Measurements from ENCODE around the gene SEC61A2.

SEC61A2 gene

DNA sequence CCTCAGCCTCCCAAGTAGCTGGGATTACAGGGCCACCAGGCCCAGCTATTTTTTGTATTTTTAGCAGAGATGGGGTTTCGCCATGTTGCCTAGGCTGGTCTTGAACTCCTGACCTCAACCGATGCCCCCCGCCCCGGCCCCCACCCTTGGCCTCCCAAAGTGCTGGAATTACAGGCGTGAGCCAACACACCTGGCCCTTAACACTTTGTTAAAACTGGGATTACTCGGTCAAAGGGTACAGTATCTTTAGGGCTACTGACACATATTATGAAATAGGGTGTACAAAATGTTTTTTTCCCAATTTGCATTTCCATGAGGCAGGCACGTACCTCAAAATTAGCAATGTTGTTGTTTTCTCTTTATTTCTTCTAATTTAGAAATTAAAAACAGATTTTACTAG lies 54.7 kb downstream of the SEC61A2 start:
- Histone ChIP-seq H3K36me3 (ENCODE audit: control insufficient read depth in 1 of 2, insufficient read depth in 2 of 2, low read depth in 1 of 2, low read length in 2 of 2) (peaks cover 13 to 82% of the 10 kb centered on the region in 2 experiments), H3K79me1 (replicated peaks; ENCODE audit: low read length, poor library complexity, severe bottlenecking) (peaks cover 31% of the 10 kb centered on the region), H3K14ac (ENCODE audit: low read length in 2 of 2) (no peak overlapping the region), H3K4me3 (ENCODE audit: insufficient read depth in 1 of 2, low read depth in 1 of 2, low read length in 2 of 2) (no peak overlapping the region), H2AK5ac (ENCODE audit: low read length, severe bottlenecking) (no peak overlapping the region), H3K18ac (ENCODE audit: low read depth in 1 of 2, low read length in 2 of 2) (no peak overlapping the region), H3K27me3 (ENCODE audit: control insufficient read depth in 1 of 2, insufficient read depth in 1 of 2, low read length in 2 of 2) (no peaks in the 10 kb centered on the region), H2BK12ac (ENCODE audit: low read length in 2 of 2) (no peak overlapping the region), H3K27ac (ENCODE audit: low read length, poor library complexity, severe bottlenecking) (no peak overlapping the region), H3K9me3 (ENCODE audit: control insufficient read depth, low read length) (no peaks in the 10 kb centered on the region), H2BK15ac (ENCODE audit: low read depth, poor library complexity, severe bottlenecking) (no peak overlapping the region), H3K4me1 (ENCODE audit: control insufficient read depth, insufficient read depth, low read depth, low read length) (peaks cover 4% of the 10 kb centered on the region), H3K4me2 (ENCODE audit: low read length, poor library complexity, severe bottlenecking) (no peak overlapping the region), H4K8ac (ENCODE audit: low read length) (no peak overlapping the region), H3K23ac (ENCODE audit: low read length in 2 of 2) (no peak overlapping the region), H2BK120ac (ENCODE audit: low read depth, low read length) (no peak overlapping the region), H4K91ac (ENCODE audit: low read length) (no peak overlapping the region), H2BK5ac (ENCODE audit: low read depth, low read length, poor library complexity, severe bottlenecking) (no peak overlapping the region), H3K9ac (ENCODE audit: low read length) (no peak overlapping the region), H3K4ac (ENCODE audit: low read depth in 1 of 2, low read length in 2 of 2) (no peak overlapping the region), H2AFZ (ENCODE audit: low read depth, low read length) (no peak overlapping the region)
- DNase-seq: no peak
- 98% methylated on average over 6 of the region's 7 CpGs for WGBS

DNA sequence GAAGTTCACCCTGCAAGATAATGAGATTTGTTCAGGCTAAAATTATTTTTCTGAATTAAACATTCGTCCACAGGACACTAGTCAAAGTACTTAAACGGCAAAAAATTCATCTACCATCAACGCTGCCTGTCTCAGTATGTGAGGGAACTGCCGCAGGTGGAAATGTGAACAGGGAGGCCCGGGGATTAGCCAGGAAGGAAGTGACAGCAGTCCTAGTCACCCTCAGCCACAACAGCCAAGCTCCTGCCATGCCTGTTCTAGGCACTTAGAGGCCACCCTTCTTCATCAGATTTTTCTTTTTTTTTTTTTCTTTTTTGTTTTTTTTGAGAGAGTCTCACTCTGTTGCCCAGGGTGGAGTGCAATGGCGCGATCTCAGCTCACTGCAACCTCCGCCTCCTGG lies 56.8 kb downstream of the SEC61A2 start:
- Histone ChIP-seq H3K4ac (ENCODE audit: low read depth in 1 of 2, low read length in 2 of 2) (no peak overlapping the region), H4K91ac (ENCODE audit: low read length) (no peak overlapping the region), H3K14ac (ENCODE audit: low read length in 2 of 2) (no peak overlapping the region), H3K27ac (ENCODE audit: low read length, poor library complexity, severe bottlenecking) (no peak overlapping the region), H2BK5ac (ENCODE audit: low read depth, low read length, poor library complexity, severe bottlenecking) (no peak overlapping the region), H3K9ac (ENCODE audit: low read length) (no peak overlapping the region), H2AK5ac (ENCODE audit: low read length, severe bottlenecking) (no peak overlapping the region), H3K27me3 (ENCODE audit: control insufficient read depth in 1 of 2, insufficient read depth in 1 of 2, low read length in 2 of 2) (no peaks in the 10 kb centered on the region), H2BK120ac (ENCODE audit: low read depth, low read length) (no peak overlapping the region), H4K8ac (ENCODE audit: low read length) (no peak overlapping the region), H2BK12ac (ENCODE audit: low read length in 2 of 2) (no peak overlapping the region), H3K23ac (ENCODE audit: low read length in 2 of 2) (no peak overlapping the region), H3K79me1 (replicated peaks; ENCODE audit: low read length, poor library complexity, severe bottlenecking) (peaks cover 30% of the 10 kb centered on the region), H3K4me2 (ENCODE audit: low read length, poor library complexity, severe bottlenecking) (no peak overlapping the region), H2BK15ac (ENCODE audit: low read depth, poor library complexity, severe bottlenecking) (no peak overlapping the region), H3K4me1 (ENCODE audit: control insufficient read depth, insufficient read depth, low read depth, low read length) (peaks cover 3% of the 10 kb centered on the region), H3K4me3 (ENCODE audit: insufficient read depth in 1 of 2, low read depth in 1 of 2, low read length in 2 of 2) (no peak overlapping the region), H3K18ac (ENCODE audit: low read depth in 1 of 2, low read length in 2 of 2) (no peak overlapping the region), H3K9me3 (ENCODE audit: control insufficient read depth, low read length) (no peaks in the 10 kb centered on the region), H3K36me3 (ENCODE audit: control insufficient read depth in 1 of 2, insufficient read depth in 2 of 2, low read depth in 1 of 2, low read length in 2 of 2) (peaks cover 11 to 60% of the 10 kb centered on the region in 2 experiments), H2AFZ (ENCODE audit: low read depth, low read length) (no peak overlapping the region)
- WGBS: 86% methylated on average over 8 of the region's 8 CpGs
- DNase-seq: no peak

DNA sequence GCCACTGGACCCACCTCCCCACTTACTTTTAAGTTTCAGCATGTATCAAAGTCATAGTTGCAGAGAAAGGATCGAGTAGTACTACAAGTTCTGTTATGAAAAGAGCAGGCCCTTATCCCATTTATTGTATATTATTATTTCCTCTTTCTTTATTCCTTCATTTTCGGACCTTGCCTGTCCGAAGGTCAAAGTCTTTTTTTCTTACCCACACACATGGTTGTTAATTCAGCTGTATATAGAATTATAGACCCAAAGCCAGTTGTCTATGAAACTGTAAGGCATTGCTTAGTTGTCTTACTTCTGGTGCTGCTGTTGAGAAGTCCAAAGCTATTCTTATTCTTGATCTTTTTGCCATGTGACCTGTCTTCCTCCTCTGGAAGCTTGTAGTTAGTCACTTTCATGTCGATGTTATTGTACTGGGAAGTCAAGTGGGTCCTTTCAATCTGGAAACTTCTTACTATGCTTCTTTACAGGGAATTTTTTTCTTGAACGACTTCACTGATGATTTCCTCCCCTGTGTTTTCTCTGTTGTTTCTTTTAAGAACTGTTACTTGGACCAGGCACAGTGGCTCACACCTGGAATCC lies 57.9 kb downstream of the SEC61A2 start:
- Histone ChIP-seq H3K18ac (ENCODE audit: low read depth in 1 of 2, low read length in 2 of 2) (no peak overlapping the region), H3K14ac (ENCODE audit: low read length in 2 of 2) (no peak overlapping the region), H2BK12ac (ENCODE audit: low read length in 2 of 2) (no peak overlapping the region), H3K9me3 (ENCODE audit: control insufficient read depth, low read length) (no peaks in the 10 kb centered on the region), H3K27ac (ENCODE audit: low read length, poor library complexity, severe bottlenecking) (no peak overlapping the region), H3K4me2 (ENCODE audit: low read length, poor library complexity, severe bottlenecking) (no peak overlapping the region), H3K23ac (ENCODE audit: low read length in 2 of 2) (no peak overlapping the region), H3K4ac (ENCODE audit: low read depth in 1 of 2, low read length in 2 of 2) (no peak overlapping the region), H3K4me3 (ENCODE audit: insufficient read depth in 1 of 2, low read depth in 1 of 2, low read length in 2 of 2) (no peak overlapping the region), H2BK15ac (ENCODE audit: low read depth, poor library complexity, severe bottlenecking) (no peak overlapping the region), H2BK120ac (ENCODE audit: low read depth, low read length) (no peak overlapping the region), H4K8ac (ENCODE audit: low read length) (no peak overlapping the region), H3K36me3 (ENCODE audit: control insufficient read depth in 1 of 2, insufficient read depth in 2 of 2, low read depth in 1 of 2, low read length in 2 of 2) (peaks cover 8 to 54% of the 10 kb centered on the region in 2 experiments), H2BK5ac (ENCODE audit: low read depth, low read length, poor library complexity, severe bottlenecking) (no peak overlapping the region), H4K91ac (ENCODE audit: low read length) (no peak overlapping the region), H3K9ac (ENCODE audit: low read length) (no peak overlapping the region), H2AFZ (ENCODE audit: low read depth, low read length) (no peak overlapping the region), H3K79me1 (replicated peaks; ENCODE audit: low read length, poor library complexity, severe bottlenecking) (peaks cover 27% of the 10 kb centered on the region), H3K27me3 (ENCODE audit: control insufficient read depth in 1 of 2, insufficient read depth in 1 of 2, low read length in 2 of 2) (no peaks in the 10 kb centered on the region), H3K4me1 (ENCODE audit: control insufficient read depth, insufficient read depth, low read depth, low read length) (peaks cover 3% of the 10 kb centered on the region), H2AK5ac (ENCODE audit: low read length, severe bottlenecking) (no peak overlapping the region)
- no peak for DNase-seq
- WGBS: 100% methylated on average over 2 of the region's 5 CpGs

DNA sequence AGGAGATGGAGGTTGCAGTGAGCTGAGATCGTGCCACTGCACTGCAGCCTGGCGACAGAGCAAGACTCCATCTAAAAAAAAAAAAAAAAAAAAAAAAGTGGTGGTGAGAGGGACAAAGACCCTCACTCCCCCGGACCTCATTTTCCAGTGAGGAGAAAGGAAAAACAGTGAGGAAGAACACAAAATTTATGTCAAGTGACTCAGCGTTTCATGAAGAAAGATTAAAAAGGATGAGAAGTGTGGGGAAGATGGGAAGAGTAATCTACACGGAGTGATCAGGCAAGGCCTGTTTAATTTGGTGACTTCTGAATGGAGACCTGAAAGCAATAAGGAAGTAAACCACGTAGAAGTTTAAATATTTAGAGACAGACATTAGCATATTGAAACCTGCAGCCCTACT lies 59.2 kb downstream of the SEC61A2 start:
- H3K4me3 ChIP-seq (ENCODE audit: insufficient read depth in 1 of 2, low read depth in 1 of 2, low read length in 2 of 2): no peak overlapping the region

More for the DNA sequence above, 59.2 kb downstream of the SEC61A2 start:
- Histone ChIP-seq H3K36me3 (ENCODE audit: control insufficient read depth in 1 of 2, insufficient read depth in 2 of 2, low read depth in 1 of 2, low read length in 2 of 2) (peaks cover 8 to 49% of the 10 kb centered on the region in 2 experiments), H2AK5ac (ENCODE audit: low read length, severe bottlenecking) (no peak overlapping the region), H2BK12ac (ENCODE audit: low read length in 2 of 2) (no peak overlapping the region), H4K8ac (ENCODE audit: low read length) (no peak overlapping the region), H2BK5ac (ENCODE audit: low read depth, low read length, poor library complexity, severe bottlenecking) (no peak overlapping the region), H3K79me1 (replicated peaks; ENCODE audit: low read length, poor library complexity, severe bottlenecking) (peaks cover 27% of the 10 kb centered on the region), H4K91ac (ENCODE audit: low read length) (no peak overlapping the region), H3K23ac (ENCODE audit: low read length in 2 of 2) (no peak overlapping the region), H3K4me1 (ENCODE audit: control insufficient read depth, insufficient read depth, low read depth, low read length) (peaks cover 5% of the 10 kb centered on the region), H3K14ac (ENCODE audit: low read length in 2 of 2) (no peak overlapping the region), H2BK15ac (ENCODE audit: low read depth, poor library complexity, severe bottlenecking) (no peak overlapping the region), H3K27me3 (ENCODE audit: control insufficient read depth in 1 of 2, insufficient read depth in 1 of 2, low read length in 2 of 2) (no peaks in the 10 kb centered on the region), H3K4me2 (ENCODE audit: low read length, poor library complexity, severe bottlenecking) (no peak overlapping the region), H3K9ac (ENCODE audit: low read length) (no peak overlapping the region), H3K18ac (ENCODE audit: low read depth in 1 of 2, low read length in 2 of 2) (no peak overlapping the region), H3K9me3 (ENCODE audit: control insufficient read depth, low read length) (no peaks in the 10 kb centered on the region), H2BK120ac (ENCODE audit: low read depth, low read length) (no peak overlapping the region), H2AFZ (ENCODE audit: low read depth, low read length) (no peak overlapping the region), H3K4ac (ENCODE audit: low read depth in 1 of 2, low read length in 2 of 2) (no peak overlapping the region), H3K27ac (ENCODE audit: low read length, poor library complexity, severe bottlenecking) (no peak overlapping the region)
- whole genome bisulfite sequencing: 86% methylated on average over 5 of the region's 6 CpGs
- no peak for DNase-seq
